Measurements from ENCODE around the gene EEF2KMT. TPM values are rescaled to one million over a fixed set of nuclear protein-coding genes. Genes with fewer than 3 reads are reported as not detected.
"Not testable (repeated sequence)": the region's sequence is repeated elsewhere in the genome, so short reads cannot be mapped to it uniquely, and the experiment has no call there.

EEF2KMT gene
- polyA plus RNA-seq (ENCODE audit: insufficient read length in 4 of 4) = 10 to 100 TPM; 12.3 to 14.7 (median 13.7) TPM

- DNase-seq (ENCODE audit: low read depth in 4 of 4, low spot score in 3 of 4) = peak; percentile 90 to 98 (median 94)
Observed at GRCh38 chr16:5097470-5098220, at the start of gene EEF2KMT. TSS of gene EEF2KMT (minus strand) at chr16:5097795. CDS start at chr16:5097739, 56 bp downstream.

DNA sequence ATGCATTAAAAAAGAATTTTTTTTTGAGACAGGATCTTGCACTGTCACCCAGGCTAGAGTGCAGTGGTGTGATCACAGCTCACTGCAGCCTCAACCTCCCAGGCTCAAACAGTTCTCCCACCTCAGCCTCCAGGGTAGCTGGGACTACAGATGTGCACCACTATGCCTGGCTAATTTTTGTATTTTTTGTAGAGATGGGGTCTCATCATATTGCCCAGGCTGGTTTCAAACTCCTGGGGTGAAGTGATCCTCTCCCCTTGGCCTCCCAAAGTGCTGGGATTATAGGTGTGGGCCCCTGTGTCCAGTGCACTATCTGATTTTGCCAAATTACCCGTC lies 47.0 kb upstream of the EEF2KMT start:
- not testable (repeated sequence) for DNase-seq (ENCODE audit: low read depth in 4 of 4, low spot score in 3 of 4)

DNA sequence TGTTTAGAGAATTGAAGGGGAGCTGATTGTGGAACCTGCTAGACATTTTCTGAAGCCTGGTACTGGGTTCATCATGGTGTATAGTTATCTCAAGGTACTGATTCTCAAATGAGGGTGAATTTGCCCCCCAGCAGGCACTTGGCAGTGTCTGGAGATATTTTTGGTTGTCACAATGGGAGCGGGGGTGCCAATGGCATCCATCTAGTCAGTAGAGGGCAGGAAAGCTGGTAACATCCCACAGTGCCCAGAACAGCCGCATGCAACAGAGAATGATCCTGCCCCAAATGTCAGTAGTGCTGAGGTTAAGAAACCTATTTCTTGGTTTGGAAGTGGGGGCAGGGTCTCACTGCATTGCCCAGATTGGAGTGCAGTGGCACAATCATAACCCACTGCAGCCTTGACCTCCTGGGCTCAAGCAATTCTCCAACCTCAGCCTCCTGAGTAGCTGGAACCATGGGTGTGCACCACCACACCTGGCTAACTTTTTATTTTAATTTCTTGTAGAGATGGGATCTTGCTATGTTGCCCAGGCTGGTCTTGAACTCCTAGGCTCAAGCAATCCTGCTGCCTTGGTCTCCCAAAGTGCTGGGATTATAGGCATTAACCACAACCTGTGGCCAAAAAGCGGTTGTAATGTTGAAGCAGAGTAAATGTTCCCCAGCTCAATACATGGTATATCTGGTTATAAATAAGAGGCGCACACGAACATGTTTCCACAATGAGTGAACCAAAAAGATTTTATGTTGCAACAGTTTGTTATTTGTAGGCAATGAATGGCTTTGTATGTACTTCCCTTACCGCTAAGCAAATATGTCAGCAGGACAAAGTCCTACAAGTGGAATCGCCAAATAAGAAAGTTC lies 46.4 kb upstream of the EEF2KMT start:
- DNase-seq (ENCODE audit: low read depth in 4 of 4, low spot score in 3 of 4) = no peak

DNA sequence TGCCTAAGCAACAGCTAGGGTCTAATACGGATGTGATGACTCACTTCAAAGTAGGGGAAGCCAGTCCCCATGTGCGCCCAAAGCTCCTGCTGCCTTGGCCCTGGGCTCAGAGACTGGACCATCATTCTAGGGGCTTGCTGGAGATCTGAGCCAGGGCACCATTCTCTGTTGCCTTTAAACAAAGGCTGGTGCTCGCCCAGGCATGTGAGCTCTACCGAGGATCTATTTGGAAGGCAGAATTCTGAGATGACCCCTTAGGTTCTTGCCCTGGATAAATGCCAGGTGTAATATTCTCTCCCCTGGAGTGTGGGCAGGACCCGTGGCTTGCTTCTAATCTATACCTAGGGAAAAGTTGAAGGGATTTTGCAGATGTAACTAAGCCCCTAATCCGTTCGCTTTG lies 42.6 kb upstream of the EEF2KMT start:
- not testable (repeated sequence) for DNase-seq (ENCODE audit: low read depth in 4 of 4, low spot score in 3 of 4)

GRCh38 chr16:5134739-5135452 lies 37.3 kb upstream of the EEF2KMT start:
- not testable (repeated sequence) for DNase-seq (ENCODE audit: low read depth in 4 of 4, low spot score in 3 of 4)

DNA sequence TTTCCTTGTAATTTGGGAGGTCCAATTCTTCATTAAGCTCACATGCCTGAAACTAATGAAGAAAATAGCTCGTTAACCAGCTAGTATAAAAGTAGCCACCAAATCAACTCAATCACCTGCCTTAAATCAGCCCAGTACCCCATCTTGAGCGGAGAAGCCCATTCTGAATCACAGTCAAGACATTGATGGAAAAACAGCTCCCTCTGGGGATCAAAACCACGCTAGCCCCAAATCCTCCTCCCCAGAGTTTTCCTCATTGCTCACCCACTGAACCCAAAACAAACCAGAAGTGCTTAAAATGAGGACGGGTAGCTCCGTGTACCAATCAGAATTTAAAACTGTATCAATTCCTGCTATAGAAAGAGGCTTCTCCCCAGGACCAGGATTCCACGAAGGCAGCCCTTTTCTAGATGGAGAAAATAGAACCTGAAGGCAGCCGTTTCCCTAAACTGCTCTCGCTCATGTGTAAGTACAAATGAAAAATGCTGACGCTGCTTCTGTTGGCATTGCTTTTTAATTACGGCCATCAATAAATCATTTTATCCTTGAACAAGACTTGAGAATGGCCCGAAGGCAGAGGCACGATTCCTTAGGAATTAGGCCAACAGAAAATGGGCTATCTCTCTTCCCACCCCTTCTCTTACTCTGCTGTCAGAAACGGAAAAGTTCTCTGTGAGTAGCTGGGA lies 35.5 kb upstream of the EEF2KMT start:
- DNase-seq (ENCODE audit: low read depth in 4 of 4, low spot score in 3 of 4) = not testable (repeated sequence)

DNA sequence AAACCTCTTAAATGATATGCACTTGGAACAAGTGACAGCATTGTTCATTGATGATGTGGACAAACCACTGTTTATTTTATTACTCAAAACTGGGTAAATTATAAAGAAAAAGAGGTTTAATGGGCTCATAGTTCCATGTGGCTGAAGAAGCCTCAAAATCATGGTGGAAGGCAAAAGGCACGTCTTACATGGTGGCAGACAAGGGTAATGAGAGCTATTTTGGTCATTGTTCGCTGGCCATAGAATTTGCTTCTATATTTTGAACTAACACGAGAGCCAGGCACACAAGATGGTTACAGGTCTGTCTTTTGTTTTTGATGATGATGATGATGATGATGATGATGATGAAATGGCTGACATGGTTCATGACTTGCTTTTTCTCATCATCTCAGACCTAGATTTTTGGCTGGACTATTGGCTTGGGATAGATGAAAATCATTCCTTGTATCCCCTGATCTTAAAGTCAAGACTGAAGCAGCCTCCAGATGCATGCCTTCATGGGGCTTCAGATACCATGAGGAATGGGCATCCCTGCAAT lies 33.9 kb upstream of the EEF2KMT start:
- DNase-seq (ENCODE audit: low read depth in 4 of 4, low spot score in 3 of 4) = not testable (repeated sequence)

DNA sequence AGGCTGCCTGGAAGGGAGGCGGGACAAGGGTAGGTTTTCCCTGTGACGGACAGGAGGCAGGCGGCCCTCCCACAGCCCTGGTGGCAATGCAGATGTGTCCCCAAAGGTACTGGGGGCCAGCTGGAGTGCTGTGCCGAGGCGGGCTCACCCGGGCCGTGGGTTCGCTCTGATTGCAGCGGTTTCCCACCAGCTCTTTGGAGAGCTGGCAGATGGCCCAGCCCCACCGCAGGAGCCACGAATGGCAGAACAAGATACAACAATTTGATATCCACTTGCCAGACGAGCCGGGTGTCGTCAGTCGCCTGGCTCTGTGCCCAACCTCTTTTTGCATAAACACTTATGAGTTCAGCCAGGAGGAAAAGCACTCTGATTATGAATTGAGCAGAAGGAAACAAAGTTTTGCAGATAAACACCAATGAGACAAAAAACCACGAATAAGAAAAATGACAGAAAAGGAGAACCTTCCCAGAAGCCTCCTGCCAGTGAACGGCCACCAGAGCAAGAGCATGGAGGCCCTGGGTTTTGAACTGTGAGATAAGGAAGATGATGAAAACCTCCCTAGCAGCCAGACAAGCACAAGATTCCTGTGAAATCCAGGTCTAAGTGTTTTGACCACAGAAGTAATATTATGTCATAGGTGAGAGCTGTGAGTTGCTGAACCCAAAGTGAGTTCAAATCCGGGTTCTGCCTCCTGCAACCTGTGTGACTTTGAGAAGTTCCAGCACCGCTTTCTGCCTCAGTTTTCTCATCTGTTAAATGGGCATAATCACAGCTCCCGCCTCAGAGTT lies 19.9 kb upstream of the EEF2KMT start:
- not testable (repeated sequence) for DNase-seq (ENCODE audit: low read depth in 4 of 4, low spot score in 3 of 4)

DNA sequence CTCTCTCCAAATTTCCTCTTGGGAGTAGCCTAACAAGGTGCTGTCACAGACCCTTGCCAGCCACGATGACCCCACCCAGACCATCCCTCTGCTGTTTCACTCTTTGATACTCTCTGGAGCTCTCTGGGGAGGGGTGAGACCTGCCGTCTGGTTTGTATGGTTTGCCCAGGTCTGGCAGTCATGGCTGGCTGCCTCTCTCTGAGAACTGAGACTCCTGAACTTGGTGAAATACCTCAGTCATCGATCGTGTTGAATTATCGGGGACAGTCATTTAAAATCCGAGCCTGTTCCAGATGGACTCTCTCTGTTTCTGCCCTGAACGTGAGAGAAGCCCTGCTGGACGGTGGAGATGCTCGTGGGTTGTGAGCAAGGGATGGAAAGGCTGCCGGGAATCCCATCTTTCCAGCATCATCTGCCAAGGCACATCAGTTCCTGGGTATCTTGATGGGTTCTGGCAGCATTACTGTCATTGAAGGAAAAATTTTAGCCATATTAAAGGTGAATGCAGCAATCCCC lies 19.2 kb upstream of the EEF2KMT start:
- DNase-seq (ENCODE audit: low read depth in 4 of 4, low spot score in 3 of 4) = not testable (repeated sequence)

- not testable (repeated sequence) for DNase-seq (ENCODE audit: low read depth in 4 of 4, low spot score in 3 of 4)
Observed at GRCh38 chr16:5110933-5111332, 13.3 kb upstream of the EEF2KMT start.

- no peak for DNase-seq (ENCODE audit: low read depth in 4 of 4, low spot score in 3 of 4)
Observed at GRCh38 chr16:5108505-5109158, 11.0 kb upstream of the EEF2KMT start.

DNA sequence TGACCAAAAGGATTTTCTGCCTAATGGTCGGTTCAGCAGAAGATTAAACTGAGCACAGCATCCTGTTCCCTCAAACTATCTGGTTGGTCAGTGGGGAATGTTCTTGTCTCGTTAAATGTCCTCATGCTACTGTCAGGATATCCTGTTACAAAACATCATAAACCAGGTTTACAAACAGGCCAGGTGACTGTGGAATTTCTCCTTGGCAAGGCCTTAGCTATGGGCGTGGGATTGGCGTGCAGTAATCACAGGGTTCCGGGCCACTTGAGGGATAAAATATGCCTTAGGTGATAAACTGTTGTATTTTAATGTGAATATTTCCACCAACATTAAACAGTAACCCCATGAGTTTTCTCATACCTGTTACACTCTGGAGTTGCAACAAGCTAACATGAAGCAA lies 7.4 kb upstream of the EEF2KMT start:
- not testable (repeated sequence) for DNase-seq (ENCODE audit: low read depth in 4 of 4, low spot score in 3 of 4)

- DNase-seq (ENCODE audit: low read depth in 4 of 4, low spot score in 3 of 4) = not testable (repeated sequence)
Observed at GRCh38 chr16:5103296-5104032, 5.9 kb upstream of the EEF2KMT start.

DNA sequence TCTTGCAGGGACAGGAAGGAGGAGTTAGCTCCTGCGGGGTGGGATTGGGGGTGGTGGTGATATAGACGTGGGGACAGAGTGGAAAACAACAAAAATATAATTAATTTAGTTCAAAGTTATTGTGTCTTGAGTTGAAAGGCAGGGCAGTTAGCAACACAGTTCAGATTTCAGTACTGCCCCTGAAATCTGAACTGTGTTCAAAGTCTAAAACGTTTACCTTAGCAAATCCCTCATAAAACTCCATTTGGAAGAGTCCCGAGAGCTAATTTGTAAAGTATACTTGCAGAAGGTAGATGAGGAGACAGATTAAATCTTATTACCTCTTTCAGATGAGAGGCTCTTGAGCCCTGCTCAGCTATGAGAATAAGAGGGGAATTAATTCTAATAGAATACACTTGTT lies 1.6 kb upstream of the EEF2KMT start:
- not testable (repeated sequence) for DNase-seq (ENCODE audit: low read depth in 4 of 4, low spot score in 3 of 4)

DNA sequence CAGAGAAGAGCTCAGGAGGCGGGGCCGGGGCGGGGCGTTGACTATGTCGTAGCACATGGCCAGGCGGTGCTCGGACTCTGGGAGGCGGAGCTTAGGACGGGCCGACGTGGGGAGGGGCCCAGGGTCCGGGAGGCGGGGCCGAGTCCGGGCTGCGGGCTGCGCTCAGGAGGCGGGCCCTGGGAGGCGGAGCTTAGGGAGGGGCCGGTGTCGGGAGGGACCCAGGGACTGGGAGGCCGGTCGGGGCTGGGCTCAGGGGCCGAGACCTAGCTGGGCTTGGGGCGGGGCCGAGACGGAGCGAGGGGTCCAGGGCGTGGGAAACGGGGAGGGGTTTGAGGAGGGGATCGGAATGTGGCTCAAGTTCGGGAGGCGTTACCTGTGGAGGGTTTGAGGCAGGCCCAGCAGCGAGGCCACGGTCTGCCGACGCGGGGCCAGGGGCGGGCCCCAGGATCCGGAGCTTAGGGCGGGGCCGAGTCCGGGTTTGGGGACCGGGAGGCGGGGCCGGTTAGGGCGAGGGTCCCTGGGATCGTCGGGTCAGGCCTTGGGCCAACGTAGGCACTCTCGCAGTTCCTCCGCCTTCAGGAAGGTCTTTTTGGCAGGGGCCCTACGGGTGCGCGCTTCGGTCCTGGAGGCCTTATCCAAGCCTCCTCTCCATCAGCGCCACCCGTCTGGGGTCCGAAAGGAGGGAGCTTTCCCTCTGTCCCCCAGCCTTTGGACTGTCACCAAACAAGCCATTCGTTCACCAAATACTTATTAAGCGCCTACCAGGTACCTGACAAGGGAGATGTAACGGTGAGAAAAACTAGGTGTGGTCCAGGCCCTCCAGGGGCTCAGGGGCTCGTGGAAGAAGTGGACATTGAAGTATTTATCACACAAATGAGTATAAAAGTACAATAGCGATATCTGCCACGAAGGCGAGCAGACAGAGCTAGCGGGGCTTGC lies 895 bp upstream of the EEF2KMT start:
- peak in 3 of 4 donors; percentile 44 to 60 (median 51) for DNase-seq (ENCODE audit: low read depth in 4 of 4, low spot score in 3 of 4)

- not testable (repeated sequence) for DNase-seq (ENCODE audit: low read depth in 4 of 4, low spot score in 3 of 4)
Observed at GRCh38 chr16:5097061-5097469, 530 bp downstream of the EEF2KMT start.
